Astrocyte (in vitro differentiated cells and primary cell): ENCODE results near the gene PRELID3B. TPM values are rescaled to one million over a fixed set of nuclear protein-coding genes. Genes with fewer than 3 reads are reported as not detected.

ENCODE experiments used
- DNase-seq: peaks from one replicate; pipeline ENCODE4 v3.0.0-alpha.2; 2010; ENCODE audit warnings: low read depth
- FAIRE-seq: peaks from 2 replicates; lab custom pipeline; 2011; peaks lifted over from hg19 to GRCh38; lab: Jason Lieb, UNC
- H2AFZ ChIP-seq: 2 replicates; pipeline ENCODE4 v1.6.0; 2012; ENCODE audit warnings: low read depth, low read length, inconsistent platforms
- H3K27ac ChIP-seq: 2 replicates; pipeline ENCODE4 v1.5.1; 2011; ENCODE audit warnings: low read depth, low read length, inconsistent platforms
- H3K27me3 ChIP-seq: 2 replicates; pipeline ENCODE4 v1.6.0; 2011; ENCODE audit warnings: low read length, inconsistent platforms; ENCODE audit not compliant: insufficient read depth
- H3K36me3 ChIP-seq: 2 replicates; pipeline ENCODE4 v1.5.1; 2011; ENCODE audit warnings: low read length, inconsistent platforms; ENCODE audit not compliant: insufficient read depth
- H3K4me1 ChIP-seq: 2 replicates; pipeline ENCODE4 v1.5.1; 2011; ENCODE audit warnings: low read length, inconsistent platforms; ENCODE audit not compliant: insufficient read depth
- H3K4me2 ChIP-seq: 2 replicates; pipeline ENCODE4 v1.6.0; 2012; ENCODE audit warnings: low read length, inconsistent platforms
- H3K4me3 ChIP-seq: 2 replicates; pipeline ENCODE4 v1.5.1; 2011; ENCODE audit warnings: low read depth, mild to moderate bottlenecking, low read length, inconsistent platforms; ENCODE audit not compliant: insufficient read depth
- H3K79me2 ChIP-seq: 2 replicates; pipeline ENCODE4 v1.6.0; 2012; ENCODE audit warnings: mild to moderate bottlenecking, low read length, inconsistent platforms; ENCODE audit not compliant: insufficient read depth
- H3K9ac ChIP-seq: 2 replicates; pipeline ENCODE4 v1.6.0; 2012; ENCODE audit warnings: mild to moderate bottlenecking, low read length, inconsistent platforms
- H3K9me3 ChIP-seq: 2 replicates; pipeline ENCODE4 v1.5.1; 2012; ENCODE audit warnings: low read depth, mild to moderate bottlenecking, low read length, inconsistent platforms; ENCODE audit not compliant: insufficient read depth
- H4K20me1 ChIP-seq: 2 replicates; pipeline ENCODE4 v1.6.0; 2012; ENCODE audit warnings: low read length, inconsistent platforms; ENCODE audit not compliant: insufficient read depth
- H3K27ac Mint-ChIP-seq: one replicate; pipeline ENCODE4 v1.8.0; 2021; ENCODE audit warnings: mild to moderate bottlenecking, mixed read lengths; ENCODE audit not compliant: unreplicated experiment
- H3K27me3 Mint-ChIP-seq: one replicate; pipeline ENCODE4 v1.8.0; 2021; ENCODE audit warnings: low read depth, mixed read lengths; ENCODE audit not compliant: unreplicated experiment
- H3K36me3 Mint-ChIP-seq: one replicate; pipeline ENCODE4 v1.8.0; 2021; ENCODE audit warnings: low read depth, mixed read lengths; ENCODE audit not compliant: unreplicated experiment
- H3K4me1 Mint-ChIP-seq: one replicate; pipeline ENCODE4 v1.8.0; 2021; ENCODE audit warnings: low read depth, mixed read lengths; ENCODE audit not compliant: unreplicated experiment
- H3K4me3 Mint-ChIP-seq: one replicate; pipeline ENCODE4 v1.8.0; 2021; ENCODE audit warnings: mild to moderate bottlenecking, moderate library complexity, mixed read lengths; ENCODE audit not compliant: unreplicated experiment
- H3K9me3 Mint-ChIP-seq: one replicate; pipeline ENCODE4 v1.8.0; 2021; ENCODE audit warnings: mild to moderate bottlenecking, mixed read lengths; ENCODE audit not compliant: unreplicated experiment
- CTCF ChIP-seq: IDR thresholded peaks from 2 replicates; pipeline ENCODE4 v1.5.1; 2011; ENCODE audit warnings: low read depth, mild to moderate bottlenecking, inconsistent platforms, low read length, moderate library complexity; ENCODE audit not compliant: insufficient read depth
- EZH2 ChIP-seq: IDR thresholded peaks from 2 replicates; pipeline ENCODE4 v1.6.1; 2012; ENCODE audit warnings: mild to moderate bottlenecking, low read length, inconsistent platforms; ENCODE audit not compliant: insufficient read depth
- total RNA-seq: library from RNA; stranded (reverse); gene quantifications from 2 replicates; pipeline ENCODE4 v1.2.1, GENCODE V29; 2021

PRELID3B gene
- total RNA-seq, 1 donor from 2014 or later = 68.8 TPM

- Histone ChIP-seq H3K4me2 (peak overlapping the region; percentile 93), H3K4me1 (peaks cover 34% of the 10 kb centered on the region), H3K9me3 (no peaks in the 10 kb centered on the region), H3K36me3 (no peaks in the 10 kb centered on the region), H3K9ac (peak overlapping the region; percentile 83), H2AFZ (peak overlapping the region; percentile 84), H3K27ac (peak overlapping the region; percentile 56), H3K27me3 (no peaks in the 10 kb centered on the region), H4K20me1 (peaks cover 24% of the 10 kb centered on the region), H3K79me2 (peaks cover 28% of the 10 kb centered on the region), H3K4me3 (peak overlapping the region; percentile 60)
- Mint-ChIP-seq H3K9me3 (no peaks in the 10 kb centered on the region), H3K36me3 (peaks cover 15% of the 10 kb centered on the region), H3K4me1 (peaks cover 25% of the 10 kb centered on the region), H3K4me3 (peak overlapping the region; percentile 82), H3K27me3 (no peaks in the 10 kb centered on the region), H3K27ac (no peak overlapping the region)
- no peak for DNase-seq
- FAIRE-seq = no peak
- TF ChIP-seq CTCF (no peak), EZH2 (no peak)
Measured at GRCh38 chr20:59006167-59006863, 36.3 kb downstream of the PRELID3B start.

GRCh38 chr20:59005523-59006166 lies 36.9 kb downstream of the PRELID3B start:
- Histone ChIP-seq H4K20me1 (peaks cover 24% of the 10 kb centered on the region), H3K4me2 (peak overlapping the region; percentile 93), H3K9ac (peak overlapping the region; percentile 83), H3K27me3 (no peaks in the 10 kb centered on the region), H2AFZ (no peak overlapping the region), H3K9me3 (no peaks in the 10 kb centered on the region), H3K27ac (no peak overlapping the region), H3K4me1 (peaks cover 27% of the 10 kb centered on the region), H3K4me3 (peak overlapping the region; percentile 60), H3K36me3 (no peaks in the 10 kb centered on the region), H3K79me2 (peaks cover 28% of the 10 kb centered on the region)
- H3K9me3 Mint-ChIP-seq = no peaks in the 10 kb centered on the region
- no peak overlapping the region for H3K27ac Mint-ChIP-seq
- peaks cover 19% of the 10 kb centered on the region for H3K4me1 Mint-ChIP-seq
- H3K4me3 Mint-ChIP-seq = peak overlapping the region; percentile 82
- no peak for DNase-seq
- TF ChIP-seq CTCF = no peak
- no peak for FAIRE-seq
- H3K27me3 Mint-ChIP-seq = no peaks in the 10 kb centered on the region
- peaks cover 15% of the 10 kb centered on the region for H3K36me3 Mint-ChIP-seq
